NCI-H774 (cell line): Measurements from ENCODE around the gene IL6.
"Not testable (repeated sequence)": the region's sequence is repeated elsewhere in the genome, so short reads cannot be mapped to it uniquely, and the experiment has no call there.

ENCODE experiments used
- DNase-seq: peaks from one replicate; lab custom pipeline; 2025; lab: John Stamatoyannopoulos, UW

IL6 gene

GRCh38 chr7:22726345-22726906 is 574 bp upstream of the IL6 start:
- DNase-seq, result no peak

DNA sequence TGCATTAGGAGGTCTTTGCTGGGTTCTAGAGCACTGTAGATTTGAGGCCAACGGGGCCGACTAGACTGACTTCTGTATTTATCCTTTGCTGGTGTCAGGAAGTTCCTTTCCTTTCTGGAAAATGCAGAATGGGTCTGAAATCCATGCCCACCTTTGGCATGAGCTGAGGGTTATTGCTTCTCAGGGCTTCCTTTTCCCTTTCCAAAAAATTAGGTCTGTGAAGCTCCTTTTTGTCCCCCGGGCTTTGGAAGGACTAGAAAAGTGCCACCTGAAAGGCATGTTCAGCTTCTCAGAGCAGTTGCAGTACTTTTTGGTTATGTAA is 675 bp downstream of the IL6 start:
- no peak for DNase-seq

GRCh38 chr7:22728401-22729029 is 1.5 kb downstream of the IL6 start:
- DNase-seq, result no peak

DNA sequence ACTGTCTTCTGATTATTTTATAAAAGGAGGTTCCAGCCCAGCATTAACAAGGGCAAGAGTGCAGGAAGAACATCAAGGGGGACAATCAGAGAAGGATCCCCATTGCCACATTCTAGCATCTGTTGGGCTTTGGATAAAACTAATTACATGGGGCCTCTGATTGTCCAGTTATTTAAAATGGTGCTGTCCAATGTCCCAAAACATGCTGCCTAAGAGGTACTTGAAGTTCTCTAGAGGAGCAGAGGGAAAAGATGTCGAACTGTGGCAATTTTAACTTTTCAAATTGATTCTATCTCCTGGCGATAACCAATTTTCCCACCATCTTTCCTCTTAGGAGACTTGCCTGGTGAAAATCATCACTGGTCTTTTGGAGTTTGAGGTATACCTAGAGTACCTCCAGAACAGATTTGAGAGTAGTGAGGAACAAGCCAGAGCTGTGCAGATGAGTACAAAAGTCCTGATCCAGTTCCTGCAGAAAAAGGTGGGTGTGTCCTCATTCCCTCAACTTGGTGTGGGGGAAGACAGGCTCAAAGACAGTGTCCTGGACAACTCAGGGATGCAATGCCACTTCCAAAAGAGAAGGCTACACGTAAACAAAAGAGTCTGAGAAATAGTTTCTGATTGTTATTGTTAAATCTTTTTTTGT is 2.3 kb downstream of the IL6 start:
- no peak for DNase-seq

DNA sequence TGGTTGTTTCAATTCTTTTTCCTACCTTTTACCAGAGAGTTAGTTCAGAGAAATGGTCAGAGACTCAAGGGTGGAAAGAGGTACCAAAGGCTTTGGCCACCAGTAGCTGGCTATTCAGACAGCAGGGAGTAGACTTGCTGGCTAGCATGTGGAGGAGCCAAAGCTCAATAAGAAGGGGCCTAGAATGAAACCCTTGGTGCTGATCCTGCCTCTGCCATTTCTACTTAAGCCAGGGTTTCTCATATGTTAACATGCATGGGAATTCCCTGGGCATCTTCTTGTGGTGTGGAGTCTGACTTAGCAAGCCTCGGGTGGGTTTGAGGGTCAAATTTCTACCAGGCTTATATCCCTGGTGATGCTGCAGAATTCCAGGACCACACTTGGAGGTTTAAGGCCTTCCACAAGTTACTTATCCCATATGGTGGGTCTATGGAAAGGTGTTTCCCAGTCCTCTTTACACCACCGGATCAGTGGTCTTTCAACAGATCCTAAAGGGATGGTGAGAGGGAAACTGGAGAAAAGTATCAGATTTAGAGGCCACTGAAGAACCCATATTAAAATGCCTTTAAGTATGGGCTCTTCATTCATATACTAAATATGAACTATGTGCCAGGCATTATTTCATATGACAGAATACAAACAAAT is 3.2 kb downstream of the IL6 start:
- no peak for DNase-seq

DNA sequence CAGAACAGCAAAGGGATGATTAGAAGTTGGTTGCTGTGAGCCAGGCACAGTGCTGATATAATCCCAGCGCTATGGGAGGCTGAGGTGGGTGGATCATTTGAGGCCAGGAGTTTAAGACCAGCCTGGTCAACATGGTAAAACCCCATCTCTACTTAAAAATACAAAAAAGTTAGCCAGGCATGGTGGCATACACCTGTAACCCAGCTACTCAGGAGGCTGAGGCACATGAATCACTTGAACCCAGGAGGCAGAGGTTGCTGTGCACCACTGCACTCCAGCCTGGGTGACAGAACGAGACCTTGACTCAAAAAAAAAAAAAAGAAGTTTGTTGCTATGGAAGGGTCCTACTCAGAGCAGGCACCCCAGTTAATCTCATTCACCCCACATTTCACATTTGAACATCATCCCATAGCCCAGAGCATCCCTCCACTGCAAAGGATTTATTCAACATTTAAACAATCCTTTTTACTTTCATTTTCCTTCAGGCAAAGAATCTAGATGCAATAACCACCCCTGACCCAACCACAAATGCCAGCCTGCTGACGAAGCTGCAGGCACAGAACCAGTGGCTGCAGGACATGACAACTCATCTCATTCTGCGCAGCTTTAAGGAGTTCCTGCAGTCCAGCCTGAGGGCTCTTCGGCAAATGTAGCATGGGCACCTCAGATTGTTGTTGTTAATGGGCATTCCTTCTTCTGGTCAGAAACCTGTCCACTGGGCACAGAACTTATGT is 4.1 kb downstream of the IL6 start:
- DNase-seq, result no peak

DNA sequence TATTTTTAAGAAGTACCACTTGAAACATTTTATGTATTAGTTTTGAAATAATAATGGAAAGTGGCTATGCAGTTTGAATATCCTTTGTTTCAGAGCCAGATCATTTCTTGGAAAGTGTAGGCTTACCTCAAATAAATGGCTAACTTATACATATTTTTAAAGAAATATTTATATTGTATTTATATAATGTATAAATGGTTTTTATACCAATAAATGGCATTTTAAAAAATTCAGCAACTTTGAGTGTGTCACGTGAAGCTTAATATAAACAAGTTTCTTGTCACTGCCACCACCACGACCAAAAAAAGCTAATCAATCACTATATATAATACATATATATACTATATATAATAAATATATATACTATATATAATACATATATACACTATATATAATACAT is 4.8 kb downstream of the IL6 start:
- DNase-seq, result no peak

DNA sequence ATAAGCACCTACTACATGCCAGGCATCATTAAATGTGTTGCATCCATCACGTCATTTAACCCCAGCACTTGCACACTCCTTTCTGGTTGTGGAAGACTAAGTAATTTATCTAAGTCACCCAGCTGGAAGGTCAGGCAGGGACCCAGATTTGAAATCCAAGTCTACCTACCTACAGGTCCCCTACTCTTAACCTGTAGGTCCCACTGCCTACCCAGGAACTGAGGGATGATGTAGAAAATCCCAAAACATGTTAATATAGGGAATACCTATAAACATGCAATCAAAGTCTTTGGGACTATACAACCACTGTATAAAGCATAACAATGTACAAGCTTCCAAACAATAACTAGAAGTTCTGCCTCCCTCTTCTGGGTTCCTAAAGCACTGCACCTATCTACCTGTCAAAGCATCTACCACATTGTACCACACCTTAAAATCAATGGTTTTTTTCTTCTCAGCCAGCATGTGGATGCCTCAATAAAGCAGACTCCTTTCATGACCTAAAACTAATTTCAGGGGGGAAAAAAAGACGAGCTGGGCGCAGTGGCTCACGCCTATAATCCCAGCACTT is 5.6 kb downstream of the IL6 start:
- DNase-seq, result peak; percentile 22

- no peak for DNase-seq
These were observed 6.8 kb downstream of the IL6 start for GRCh38 chr7:22733761-22734160.

GRCh38 chr7:22743014-22743413 is 16.0 kb downstream of the IL6 start:
- DNase-seq, result no peak

- no peak for DNase-seq
These were observed 24.3 kb downstream of the IL6 start for GRCh38 chr7:22751341-22751740.

DNA sequence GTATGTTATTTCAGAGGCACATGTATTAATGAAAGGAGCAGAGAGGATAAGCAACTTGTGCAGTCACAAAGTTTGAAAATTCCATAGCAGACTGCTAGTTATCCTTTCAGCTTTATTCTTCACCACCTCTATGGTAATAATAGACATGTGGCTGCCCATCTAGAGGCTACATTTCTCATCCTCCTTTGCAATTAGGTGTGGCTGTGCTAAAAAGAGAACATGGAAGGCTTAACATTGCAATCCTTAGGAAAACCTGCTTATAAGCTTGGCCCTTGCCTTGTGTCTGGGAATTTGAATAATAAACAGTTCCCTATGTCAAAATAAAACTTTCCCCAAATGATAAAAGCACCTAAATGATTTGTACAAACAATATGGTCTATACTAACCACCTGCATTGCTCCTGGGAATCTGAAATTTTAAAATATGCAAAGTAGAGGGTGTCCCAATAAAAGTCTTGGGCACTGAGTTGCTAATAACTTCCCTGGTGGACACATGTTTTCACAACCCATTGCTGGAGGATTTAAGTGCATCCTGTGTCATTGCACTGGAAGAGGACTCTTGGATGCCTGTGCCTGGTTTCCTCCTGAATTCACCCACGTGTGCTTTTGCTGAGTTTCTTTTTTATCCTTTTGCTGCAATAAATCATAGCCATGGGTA is 30.5 kb downstream of the IL6 start:
- no peak for DNase-seq

DNA sequence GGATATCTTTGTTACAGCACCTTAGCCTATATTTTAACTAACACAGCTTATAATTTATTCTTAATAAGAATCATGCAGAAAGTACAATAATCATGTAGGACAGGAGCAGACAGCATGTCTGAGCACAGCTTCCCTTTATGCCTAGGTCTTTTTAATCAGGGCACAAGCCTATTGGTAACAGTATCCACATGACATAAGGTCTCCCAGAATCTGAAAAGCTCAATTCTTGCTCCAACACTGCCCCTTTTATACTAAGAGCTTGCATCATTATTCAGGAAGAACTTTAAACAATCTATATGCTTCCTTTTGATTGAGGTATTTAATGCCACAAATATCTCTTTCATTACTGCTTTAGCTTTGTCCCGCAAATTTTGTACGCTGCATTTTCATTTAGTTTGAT is 31.6 kb downstream of the IL6 start:
- no peak for DNase-seq

DNA sequence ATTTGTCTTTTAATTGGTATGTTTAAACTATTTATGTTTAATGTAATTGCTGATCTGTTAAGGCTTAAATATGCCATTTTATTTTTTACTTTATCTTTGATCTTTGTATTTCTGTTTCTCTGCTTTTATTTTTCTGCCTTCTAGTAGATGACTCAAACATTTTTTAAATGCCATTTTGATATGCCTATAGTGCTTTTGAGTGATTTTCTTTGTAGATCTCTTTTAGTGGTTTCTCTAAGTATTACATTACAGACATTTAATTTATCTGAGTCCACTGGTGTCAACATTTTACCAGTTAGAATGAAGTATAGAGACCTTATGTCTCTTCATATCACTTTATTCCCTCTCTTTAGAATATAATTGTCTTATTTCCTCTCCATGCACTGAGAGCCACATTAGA is 32.7 kb downstream of the IL6 start:
- DNase-seq, result no peak

DNA sequence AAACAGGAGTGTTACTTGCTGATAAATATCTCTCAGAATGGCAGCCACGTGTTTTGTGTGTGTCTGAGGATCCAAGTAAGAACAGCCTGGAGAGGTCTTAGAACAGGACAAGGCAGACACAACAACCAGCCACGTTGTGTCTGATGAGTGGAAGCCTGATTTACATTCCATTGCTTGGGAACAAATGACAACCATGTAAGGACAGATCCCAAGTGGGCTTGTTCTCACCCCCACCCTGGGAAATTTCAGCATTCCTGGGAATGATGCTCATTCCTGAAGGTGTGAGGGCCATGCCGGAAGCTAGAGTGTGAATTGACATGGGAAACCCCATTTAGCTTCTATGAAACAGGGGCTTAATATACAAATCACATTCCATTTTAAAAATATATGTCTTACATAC is 35.9 kb downstream of the IL6 start:
- no peak for DNase-seq

- DNase-seq, result no peak
These were observed 38.6 kb downstream of the IL6 start for GRCh38 chr7:22765609-22766008.

GRCh38 chr7:22771194-22771871 is 44.3 kb downstream of the IL6 start:
- DNase-seq, result no peak

- DNase-seq, result no peak
These were observed 44.9 kb downstream of the IL6 start for GRCh38 chr7:22771872-22772228.

DNA sequence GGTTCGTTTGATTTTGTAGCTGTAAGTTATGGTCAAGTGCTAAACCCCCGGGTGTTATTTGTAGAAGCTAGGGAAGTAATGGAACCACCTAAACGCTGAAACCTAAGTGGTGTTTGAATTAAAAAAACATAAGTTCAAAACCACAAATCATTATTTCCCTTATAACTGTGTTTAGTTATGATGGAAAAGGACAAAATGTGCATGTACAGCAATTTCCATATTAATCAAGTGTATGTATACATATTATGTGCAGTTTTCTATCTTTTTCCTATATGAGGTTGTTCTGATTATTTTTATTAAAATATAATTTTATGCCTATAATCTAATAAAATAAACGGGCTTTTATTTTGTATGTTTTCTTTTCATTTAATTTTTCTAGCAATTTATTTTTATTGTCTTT is 45.9 kb downstream of the IL6 start:
- no peak for DNase-seq

DNA sequence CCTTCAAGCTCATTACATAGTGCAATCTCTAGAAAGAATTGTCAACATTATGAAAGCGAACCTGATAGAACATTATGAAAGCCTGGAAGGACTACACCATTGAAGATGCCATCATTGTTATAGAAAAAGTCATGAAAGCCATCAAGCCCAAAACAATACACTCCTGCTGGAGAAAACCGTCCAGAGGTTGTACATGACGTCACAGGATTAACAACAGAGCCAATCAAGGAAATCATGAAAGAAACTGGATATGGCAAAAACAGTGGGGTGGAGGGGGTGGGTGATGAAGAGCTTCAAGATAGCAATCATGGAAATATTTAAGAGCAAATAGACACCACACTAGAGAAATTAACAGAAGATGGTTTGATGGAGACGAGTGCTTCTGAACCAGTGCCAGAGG is 50.0 kb downstream of the IL6 start:
- no peak for DNase-seq

DNA sequence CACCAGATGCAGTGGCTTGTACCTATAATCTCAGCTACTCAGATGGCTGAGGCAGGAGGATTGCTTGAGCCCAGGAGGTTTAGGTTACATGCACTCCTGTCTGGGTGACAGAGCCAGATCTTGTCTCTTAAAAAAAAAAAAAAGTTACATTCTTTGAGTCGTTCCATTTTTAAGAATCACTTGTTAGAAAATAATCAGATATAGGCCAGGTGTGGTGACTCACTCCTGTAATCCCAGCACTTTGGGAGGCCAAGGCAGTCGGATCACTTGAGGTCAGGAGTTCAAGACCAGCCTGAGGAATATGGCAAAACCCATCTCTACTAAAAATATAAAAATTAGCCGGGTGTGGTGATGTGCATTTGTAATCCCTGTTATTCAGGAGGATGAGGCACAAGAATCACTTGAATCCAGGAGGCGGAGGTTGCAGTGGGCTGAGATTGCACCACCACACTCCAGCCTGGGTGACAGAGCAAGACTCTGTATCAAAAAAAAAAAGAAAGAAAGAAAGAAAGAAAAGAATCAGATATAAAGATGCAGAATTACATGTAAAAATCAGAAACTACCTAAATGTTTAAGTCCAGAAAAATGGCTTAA is 52.8 kb downstream of the IL6 start:
- DNase-seq, result not testable (repeated sequence)
